Adrenal gland (tissue), 12 donors: ENCODE results near the gene CRHR1. TPM values are rescaled to one million over a fixed set of nuclear protein-coding genes. Genes with fewer than 3 reads are reported as not detected.

Experiments used
- DNase-seq, 7 donors: peaks; one replicate each; pipeline ENCODE4 v3.0.0-alpha.2; 2019 to 2020
- H3K27ac ChIP-seq, 5 donors: fragments of 200-600 bp; sonication (generic) in 4 of 5; 1 replicate in 3 of 5; 2 replicates in 2 of 5; pipeline versions ENCODE4 v1.5.1 to v1.8.0; 2016 to 2020; ENCODE audit warnings: mild to moderate bottlenecking in 1 of 5
- H3K27me3 ChIP-seq: fragments of 200-600 bp; 2 replicates; pipeline ENCODE4 v1.8.0; 2021
- H3K36me3 ChIP-seq, 2 donors: fragments of 200-600 bp; replicated peaks in 1 of 2; 1 replicate in 1 of 2; 2 replicates in 1 of 2; pipeline versions ENCODE4 v1.5.1 to v1.8.0; 2018 to 2022
- H3K4me1 ChIP-seq, 2 donors: fragments of 200-600 bp; replicated peaks in 1 of 2; 1 replicate in 1 of 2; 2 replicates in 1 of 2; pipeline versions ENCODE4 v1.5.1 to v1.8.0; 2018 to 2021
- H3K4me3 ChIP-seq, 4 donors: fragments of 200-600 bp; sonication (generic) in 3 of 4; one replicate each; pipeline ENCODE4 v1.5.1; 2016 to 2018
- H3K9me3 ChIP-seq, 3 donors: fragments of 200-600 bp; sonication (generic) in 1 of 3; replicated peaks in 1 of 3; 1 replicate in 2 of 3; 2 replicates in 1 of 3; pipeline versions ENCODE4 v1.5.1 to v1.8.0; 2016 to 2021
- CTCF ChIP-seq, 6 experiments: fragments of 450-650 bp in 4 of 6; fragments of 200-600 bp in 2 of 6; sonication (generic) in 1 of 6; IDR thresholded peaks; 1 replicate in 5 of 6; 2 replicates in 1 of 6; pipeline versions ENCODE4 v1.5.1 to v1.8.0; 2016 to 2021; ENCODE audit warnings: antibody characterized with exemption in 6 of 6, mild to moderate bottlenecking in 2 of 6, moderate library complexity in 1 of 6
- POLR2A ChIP-seq, 2 donors: fragments of 450-650 bp; IDR thresholded peaks; one replicate each; pipeline ENCODE4 v1.6.1; 2017; ENCODE audit warnings: antibody characterized with exemption in 2 of 2, mild to moderate bottlenecking in 2 of 2, moderate library complexity in 1 of 2
- WGBS, 4 donors: extraction: QIAGEN DNeasy Blood & Tissue Kit in 2 of 4; methylation state at CpG; one replicate each; pipeline versions ENCODE4 v1.1.5 to v1.1.7; 2013 to 2017; 5-methylcytosine and 5-hydroxymethylcytosine counted together
- intact Hi-C, 2 donors: fragments of 100-400 bp; cut with DNase I; formaldehyde crosslinking; loops; one replicate each; pipeline versions ENCODE4 v1.14.1 to v1.15.0; 2022 to 2023
- polyA plus RNA-seq, 3 donors: library from polyadenylated mRNA; stranded (reverse); fragments of 200-250 nt in 2 of 3; fragments of 350-450 nt in 1 of 3; fragmentation: Illumina TruSeq in 1 of 3; extraction: RNeasy Lipid Tissue Mini Kit (QIAGEN cat#74804) in 1 of 3; gene quantifications; one replicate each; pipeline ENCODE4 v1.2.3, GENCODE V29; 2013 to 2014
- total RNA-seq, 9 donors: library from RNA; depleted of rRNA in 4 of 9; stranded (reverse); fragments of >200 nt in 4 of 9; fragments of 120-200 nt in 1 of 9; fragmentation: NEBNext Ultra II Directional in 1 of 9; extraction: Animal tissue kit (Norgen Biotek cat#: 25700) in 1 of 9; gene quantifications; one replicate each; pipeline versions ENCODE4 v1.1.0 to v1.2.4, GENCODE V29; 2013 to 2023
- donor health status: healthy with polysubstance abuse.
- donor health status: Bipolar disorder and iron deficiency.
- donor health status: DM: yes; HTN: yes; CAD: no.
- donor health status: DM: no; HTN: no; CAD: no.
- donor health status: DM: no; HTN: no; CAD: no.
- donor health status: DM: yes; HTN: yes; CAD: no.

Gene CRHR1
- total and polyA plus RNA-seq, 12 donors, result 0.27 TPM; not detected in 11

- H3K27ac ChIP-seq, result no peak overlapping the region
- H3K4me3 ChIP-seq, result no peak overlapping the region
- H3K36me3 ChIP-seq, result no peaks in the 10 kb centered on the region
- intact Hi-C loops, result no loop called here
- DNase-seq, result no peak
- 50 to 62% (median 58%) methylated on average over 8 to 11 of the region's 11 CpGs for WGBS, 4 donors
- no peaks in the 10 kb centered on the region for H3K4me1 ChIP-seq
- TF ChIP-seq CTCF (IDR thresholded peaks at IDR 0.05), result no peak
- peaks cover 6% of the 10 kb centered on the region for H3K27me3 ChIP-seq
- no peaks in the 10 kb centered on the region for H3K9me3 ChIP-seq
Measured at GRCh38 chr17:45745601-45746494, 38.3 kb upstream of the CRHR1 start.

GRCh38 chr17:45747911-45748310 is 36.2 kb upstream of the CRHR1 start:
- TF ChIP-seq POLR2A (IDR thresholded peaks at IDR 0.05) (no peak), CTCF (IDR thresholded peaks at IDR 0.05) (no peak)
- peaks cover 6% of the 10 kb centered on the region for H3K27me3 ChIP-seq
- no peak overlapping the region for H3K27ac ChIP-seq
- no peaks in the 10 kb centered on the region for H3K9me3 ChIP-seq
- no peak for DNase-seq
- intact Hi-C loops, result no loop called here
- H3K36me3 ChIP-seq, result no peaks in the 10 kb centered on the region
- H3K4me3 ChIP-seq, result no peak overlapping the region
- 20 to 59% (median 52%) methylated on average over 1 to 6 of the region's 6 CpGs for WGBS, 4 donors
- no peaks in the 10 kb centered on the region for H3K4me1 ChIP-seq

- 66 to 76% (median 71%) methylated on average over 9 to 11 of the region's 11 CpGs for WGBS, 4 donors
- H3K9me3 ChIP-seq, result no peaks in the 10 kb centered on the region
- no peak overlapping the region for H3K27ac ChIP-seq
- no peak overlapping the region for H3K4me3 ChIP-seq
- intact Hi-C loops, result no loop called here
- TF ChIP-seq CTCF (IDR thresholded peaks at IDR 0.05) (no peak), POLR2A (IDR thresholded peaks at IDR 0.05) (no peak)
- no peak for DNase-seq
- no peaks in the 10 kb centered on the region for H3K4me1 ChIP-seq
- H3K36me3 ChIP-seq, result no peaks in the 10 kb centered on the region
- peaks cover 6% of the 10 kb centered on the region for H3K27me3 ChIP-seq
Measured at GRCh38 chr17:45748731-45749310, 35.3 kb upstream of the CRHR1 start.

GRCh38 chr17:45749831-45750335 is 34.2 kb upstream of the CRHR1 start:
- Histone ChIP-seq H3K4me1 (no peaks in the 10 kb centered on the region), H3K27me3 (peaks cover 6% of the 10 kb centered on the region), H3K9me3 (no peaks in the 10 kb centered on the region), H3K4me3 (no peak overlapping the region), H3K27ac (no peak overlapping the region), H3K36me3 (no peaks in the 10 kb centered on the region)
- intact Hi-C loops, result no loop called here
- WGBS, 4 donors, result 81 to 95% (median 89%) methylated on average over 3 to 4 of the region's 4 CpGs
- DNase-seq, result no peak
- TF ChIP-seq POLR2A (IDR thresholded peaks at IDR 0.05), result no peak
- no peak for TF ChIP-seq CTCF (IDR thresholded peaks at IDR 0.05)
